GM12801 (cell line): ENCODE results near the gene ANKRD52.

Source experiments
- TF ChIP-seq, protein P1 (sequence below): IDR thresholded peaks from one replicate; pipeline ENCODE4 v1.5.1; 2011; ENCODE audit warnings: control low read depth; ENCODE audit not compliant: insufficient read length; ENCODE audit errors: extremely low read depth

ANKRD52 gene

GRCh38 chr12:56266693-56267442 lies 8.7 kb upstream of the ANKRD52 start, which contains the start of gene COQ10A:
Gene COQ10A (plus strand): TSS chr12:56266942. CDS start chr12:56267119, 177 bp downstream.
- TF ChIP-seq, protein P1, sequence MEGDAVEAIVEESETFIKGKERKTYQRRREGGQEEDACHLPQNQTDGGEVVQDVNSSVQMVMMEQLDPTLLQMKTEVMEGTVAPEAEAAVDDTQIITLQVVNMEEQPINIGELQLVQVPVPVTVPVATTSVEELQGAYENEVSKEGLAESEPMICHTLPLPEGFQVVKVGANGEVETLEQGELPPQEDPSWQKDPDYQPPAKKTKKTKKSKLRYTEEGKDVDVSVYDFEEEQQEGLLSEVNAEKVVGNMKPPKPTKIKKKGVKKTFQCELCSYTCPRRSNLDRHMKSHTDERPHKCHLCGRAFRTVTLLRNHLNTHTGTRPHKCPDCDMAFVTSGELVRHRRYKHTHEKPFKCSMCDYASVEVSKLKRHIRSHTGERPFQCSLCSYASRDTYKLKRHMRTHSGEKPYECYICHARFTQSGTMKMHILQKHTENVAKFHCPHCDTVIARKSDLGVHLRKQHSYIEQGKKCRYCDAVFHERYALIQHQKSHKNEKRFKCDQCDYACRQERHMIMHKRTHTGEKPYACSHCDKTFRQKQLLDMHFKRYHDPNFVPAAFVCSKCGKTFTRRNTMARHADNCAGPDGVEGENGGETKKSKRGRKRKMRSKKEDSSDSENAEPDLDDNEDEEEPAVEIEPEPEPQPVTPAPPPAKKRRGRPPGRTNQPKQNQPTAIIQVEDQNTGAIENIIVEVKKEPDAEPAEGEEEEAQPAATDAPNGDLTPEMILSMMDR, result no peak

DNA sequence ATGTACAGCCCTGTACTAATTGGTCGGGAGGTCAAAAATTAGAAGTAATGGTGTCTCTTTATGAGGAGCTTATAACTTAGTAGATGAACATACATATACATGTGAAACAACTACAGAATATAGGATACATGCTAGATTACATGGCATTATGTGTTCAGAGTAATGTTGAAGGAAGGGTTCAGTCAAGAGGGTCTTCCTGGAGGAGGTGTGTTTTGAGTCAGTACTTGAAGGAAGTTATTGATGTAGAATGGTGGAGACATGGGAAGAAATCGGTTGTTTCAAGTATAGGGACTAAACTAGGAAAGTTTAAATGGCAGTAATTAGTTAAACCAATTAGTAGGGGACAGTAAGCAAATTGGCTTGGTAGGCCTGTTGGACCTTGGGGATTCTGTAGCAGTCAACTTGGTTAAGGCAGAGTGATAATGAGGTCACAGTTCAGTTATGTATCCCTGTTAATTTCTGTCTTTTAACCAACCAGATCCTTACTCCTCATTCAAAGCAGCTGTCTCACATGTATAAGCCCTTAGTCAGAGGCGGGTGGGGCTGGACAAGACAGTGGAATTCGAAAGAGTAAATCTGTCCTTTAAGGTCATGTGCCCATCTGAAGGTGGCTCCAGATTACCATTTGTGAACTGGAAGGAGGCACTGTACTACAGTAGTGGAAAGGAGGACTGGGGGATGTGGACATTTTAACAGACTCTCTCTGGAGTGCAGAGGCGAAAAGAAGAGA lies 3.5 kb upstream of the ANKRD52 start:
- TF ChIP-seq, protein P1, result no peak

- TF ChIP-seq, protein P1, result no peak
These were observed 2.7 kb upstream of the ANKRD52 start for GRCh38 chr12:56260921-56261320.

DNA sequence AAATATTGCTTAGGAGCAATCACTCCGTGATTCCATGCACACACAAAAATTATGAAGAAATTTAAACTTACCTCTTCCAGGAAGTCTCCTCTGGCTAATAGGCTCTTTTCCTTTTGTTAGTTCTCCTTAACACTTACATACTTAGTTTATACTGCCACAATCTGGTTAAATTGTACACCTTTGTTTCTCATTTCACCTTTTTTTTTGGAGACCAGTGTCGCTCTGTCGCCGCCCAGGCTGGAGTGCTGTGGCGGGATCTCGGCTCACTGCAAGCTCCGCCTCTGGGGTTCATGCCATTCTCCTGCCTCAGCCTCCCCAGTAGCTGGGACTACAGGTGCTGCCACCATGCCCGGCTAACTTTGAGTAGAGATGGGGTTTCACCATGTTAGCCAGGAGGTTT lies 2.2 kb upstream of the ANKRD52 start:
- TF ChIP-seq, protein P1, result no peak

DNA sequence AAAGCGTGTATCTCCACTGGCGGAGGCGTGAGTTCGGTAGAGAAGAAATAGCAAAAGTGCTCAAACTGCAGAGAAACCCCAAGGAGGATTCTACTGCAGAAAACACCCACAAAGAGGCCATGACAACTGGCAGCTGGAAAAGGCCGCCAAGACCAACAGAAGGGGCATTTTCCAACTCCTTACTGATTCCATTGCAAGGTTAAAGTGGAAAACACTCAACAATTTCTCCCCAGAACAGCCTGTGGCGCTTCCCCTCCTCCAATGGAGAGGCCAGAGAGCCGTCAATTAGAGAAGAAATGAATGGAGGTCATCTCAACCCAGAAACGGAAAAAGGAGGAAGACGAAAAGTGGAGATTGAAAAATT lies 618 bp upstream of the ANKRD52 start:
- TF ChIP-seq, protein P1, result no peak

- TF ChIP-seq, protein P1, result no peak
These were observed 605 bp downstream of the ANKRD52 start for GRCh38 chr12:56257491-56258067.

- TF ChIP-seq, protein P1, result no peak
These were observed 1.1 kb downstream of the ANKRD52 start for GRCh38 chr12:56257071-56257470.
